Activated CD8-positive, alpha-beta memory T cell treated with anti-CD3 and anti-CD28 coated beads, Interleukin-2, amount 50 U/mL, for 1 hour (primary cell): ENCODE results near the gene LGR6.

Experiments used
- DNase-seq: peaks from one replicate; pipeline ENCODE4 v3.0.0-alpha.2; 2020; ENCODE audit errors: extremely low read depth

LGR6 gene

DNA sequence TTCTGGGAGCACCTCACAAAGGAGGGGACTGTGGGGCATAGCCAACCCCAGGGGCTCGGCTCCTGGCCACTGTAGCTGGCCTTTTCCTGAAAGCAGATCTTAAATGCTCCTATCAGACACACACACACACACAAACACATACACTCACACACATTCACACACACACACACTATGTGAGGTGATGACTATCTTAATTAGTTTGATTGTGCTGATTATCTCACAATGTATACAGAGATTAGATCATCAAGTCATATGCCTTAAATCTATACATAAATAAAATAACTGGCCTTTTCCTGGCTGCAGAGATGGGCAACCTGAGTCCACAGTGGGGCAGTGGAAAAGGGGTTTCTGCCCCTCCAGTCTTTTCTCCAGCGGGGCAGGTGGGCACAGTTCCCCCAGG is 27.1 kb downstream of the LGR6 start:
- DNase-seq: no peak

DNA sequence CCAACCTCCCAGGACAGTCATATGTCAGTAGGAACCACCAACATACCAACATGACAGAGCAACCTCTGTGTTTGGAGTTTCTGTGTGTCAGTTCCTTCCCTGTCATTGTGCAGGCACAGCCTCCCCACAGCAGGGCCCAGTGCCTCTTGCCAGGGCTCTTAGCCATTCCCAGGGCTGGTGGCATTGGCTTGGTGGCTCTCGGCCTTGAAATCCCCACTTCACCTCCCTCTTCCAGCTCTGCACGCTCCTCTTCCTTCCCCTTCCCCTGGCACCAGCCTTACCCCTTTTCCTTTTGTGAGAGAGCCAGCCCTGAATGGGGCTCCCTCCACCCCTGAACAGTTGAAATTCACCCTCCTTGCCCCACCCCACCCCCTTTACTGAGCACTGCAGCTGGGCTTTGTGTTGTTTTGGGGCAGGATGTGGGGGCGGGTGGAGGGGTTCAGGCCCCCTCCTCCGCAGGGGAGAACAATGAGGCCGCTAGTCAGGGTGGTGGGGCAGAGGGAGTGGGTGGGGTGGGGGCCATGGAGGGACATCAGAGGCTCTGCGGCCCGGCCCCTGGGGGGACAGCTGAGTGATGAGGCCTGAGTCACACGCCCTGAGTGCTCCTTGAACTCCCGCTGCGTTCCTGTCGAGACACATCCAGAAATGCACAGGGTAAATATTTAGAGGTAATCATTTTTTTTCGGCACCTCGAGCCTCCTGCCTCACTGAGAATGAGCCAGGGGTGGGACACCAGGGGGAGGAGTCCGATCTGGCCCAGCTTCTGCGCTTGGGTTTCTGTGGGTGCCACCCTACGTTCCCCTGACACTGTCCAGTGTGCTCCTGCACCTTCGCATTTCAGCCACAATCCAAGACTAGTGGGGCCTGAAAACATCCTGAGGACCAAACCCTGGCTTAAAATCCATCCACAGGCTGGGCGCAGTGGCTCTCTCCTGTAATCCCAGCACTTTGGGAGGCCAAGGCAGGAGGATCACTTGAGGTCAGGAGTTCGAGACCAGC is 28.6 kb downstream of the LGR6 start:
- DNase-seq: no peak

- no peak for DNase-seq
Observed at GRCh38 chr1:202223121-202223860, 29.7 kb downstream of the LGR6 start.

- no peak for DNase-seq
Observed at GRCh38 chr1:202224453-202224852, 30.9 kb downstream of the LGR6 start.

- no peak for DNase-seq
Observed at GRCh38 chr1:202225131-202225530, 31.5 kb downstream of the LGR6 start.

- DNase-seq: no peak
Observed at GRCh38 chr1:202227053-202227672, 33.6 kb downstream of the LGR6 start.

DNA sequence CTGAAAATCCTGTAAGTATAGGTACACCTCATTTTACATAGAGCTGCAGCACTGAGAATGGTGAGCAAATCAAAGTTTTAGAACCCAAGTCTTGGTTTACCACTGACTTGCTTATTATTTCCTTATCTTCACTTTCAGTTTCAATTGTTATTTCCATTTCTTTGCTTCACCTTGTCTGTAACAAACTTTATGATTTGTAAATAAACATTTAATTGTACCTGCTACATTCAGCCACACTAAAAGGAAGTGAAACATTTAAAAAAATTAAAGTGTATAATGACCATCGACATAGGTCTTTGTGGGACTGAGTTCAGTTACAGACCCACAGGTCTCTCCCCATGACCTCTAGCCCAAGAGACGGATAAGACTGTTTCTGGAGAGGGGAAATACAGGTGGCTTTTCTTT is 34.4 kb downstream of the LGR6 start:
- no peak for DNase-seq

- no peak for DNase-seq
Observed at GRCh38 chr1:202228484-202229122, 35.0 kb downstream of the LGR6 start.

DNA sequence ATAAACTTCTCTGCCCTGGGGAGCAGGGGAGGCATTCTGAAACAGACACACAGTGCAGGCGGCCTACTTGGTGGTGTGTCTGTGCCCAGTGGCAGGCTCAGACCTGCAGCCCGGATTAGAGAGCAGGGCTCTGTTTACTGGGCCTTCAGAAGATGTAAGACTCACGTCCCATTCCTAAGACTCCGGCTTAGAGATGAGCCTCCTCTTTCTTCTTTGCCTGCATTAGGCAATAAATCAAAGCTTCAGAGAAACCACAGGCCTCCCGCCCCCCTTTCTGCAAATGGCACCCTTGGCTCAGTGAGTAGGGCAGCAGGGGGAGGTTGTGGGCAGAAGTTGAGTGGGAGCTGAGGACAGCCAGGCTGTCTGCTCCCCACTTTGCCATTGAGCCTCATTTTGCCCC is 35.8 kb downstream of the LGR6 start:
- no peak for DNase-seq

DNA sequence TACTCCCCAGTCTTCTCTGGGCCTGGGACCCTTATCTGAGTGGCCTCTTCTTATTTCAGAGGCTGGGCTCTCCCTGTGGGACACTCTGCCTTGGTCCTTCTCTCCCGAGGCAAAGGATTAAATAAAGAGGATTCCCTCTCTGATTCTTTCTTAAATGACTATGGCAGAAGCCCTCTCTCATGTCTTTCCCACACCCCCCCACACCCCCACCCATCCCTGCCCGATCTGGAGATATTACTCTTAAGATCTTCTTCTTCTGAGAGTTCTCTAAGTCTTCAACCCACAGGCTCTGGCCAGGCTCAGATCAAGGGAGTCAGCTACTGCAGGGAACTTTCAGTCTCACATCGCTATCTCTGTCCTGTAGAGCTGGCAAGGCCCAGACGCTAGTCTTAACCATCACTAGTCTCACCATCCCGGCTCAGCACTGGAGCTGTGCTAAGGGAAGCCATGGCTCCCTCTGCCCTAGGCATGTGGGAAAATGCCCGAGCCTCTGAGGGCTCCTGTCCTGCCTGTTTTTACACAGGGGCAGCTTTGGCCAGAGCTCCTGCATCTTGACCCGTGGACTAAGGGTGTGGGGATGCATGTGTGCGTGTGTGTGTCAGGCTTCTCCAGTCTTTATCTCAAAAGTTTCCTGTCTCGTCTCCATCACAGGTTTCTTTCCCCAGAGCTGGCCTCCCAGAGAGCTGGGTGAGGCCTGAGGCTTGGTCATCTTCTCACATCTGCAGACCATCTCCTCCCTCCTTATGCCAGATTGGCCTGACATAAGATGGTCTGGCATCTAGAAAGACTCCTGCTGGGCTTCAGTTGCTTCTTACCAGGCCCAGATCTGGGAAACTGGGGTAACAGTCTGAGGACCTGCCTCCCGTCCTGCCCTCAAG is 36.7 kb downstream of the LGR6 start:
- no peak for DNase-seq

GRCh38 chr1:202230939-202231645 is 37.5 kb downstream of the LGR6 start:
- no peak for DNase-seq

DNA sequence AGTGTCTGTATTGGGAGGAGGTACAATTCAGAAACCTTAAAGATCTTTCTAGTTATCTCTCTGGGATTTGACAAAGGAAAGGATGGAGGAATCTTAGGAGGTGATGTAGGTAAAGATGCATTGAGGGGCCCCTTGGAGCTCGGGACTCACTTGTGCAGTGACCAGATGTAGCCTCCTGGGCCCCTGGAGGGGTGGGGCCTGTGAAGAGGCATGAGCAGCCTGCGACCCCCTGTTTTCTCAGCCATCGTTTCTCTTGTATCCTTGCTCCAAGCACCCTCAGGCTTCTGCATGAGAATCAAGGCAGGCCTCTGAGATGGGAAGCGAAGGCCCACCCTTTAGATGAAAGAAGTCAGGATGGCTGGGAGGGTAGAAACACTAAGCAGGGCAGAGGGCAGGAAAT is 39.6 kb downstream of the LGR6 start:
- DNase-seq: no peak

GRCh38 chr1:202233804-202234203 is 40.2 kb downstream of the LGR6 start:
- no peak for DNase-seq

GRCh38 chr1:202234331-202235002 is 40.9 kb downstream of the LGR6 start:
- DNase-seq: no peak

GRCh38 chr1:202235003-202235660 is 41.5 kb downstream of the LGR6 start:
- DNase-seq: no peak

- DNase-seq: peak; percentile 5
Observed at GRCh38 chr1:202235856-202236837, 42.5 kb downstream of the LGR6 start.

- no peak for DNase-seq
Observed at GRCh38 chr1:202237052-202237451, 43.5 kb downstream of the LGR6 start.

GRCh38 chr1:202238914-202239313 is 45.3 kb downstream of the LGR6 start:
- no peak for DNase-seq
